ENCODE results near the gene ZGLP1. TPM values are rescaled to one million over a fixed set of nuclear protein-coding genes. Genes with fewer than 3 reads are reported as not detected.

Gene ZGLP1
- total and polyA plus RNA-seq, 2 of the 13 experiments (the other 11 are each of a cell fraction or from before 2014, with no cell fraction given): 2.4 to 3.0 TPM

DNA sequence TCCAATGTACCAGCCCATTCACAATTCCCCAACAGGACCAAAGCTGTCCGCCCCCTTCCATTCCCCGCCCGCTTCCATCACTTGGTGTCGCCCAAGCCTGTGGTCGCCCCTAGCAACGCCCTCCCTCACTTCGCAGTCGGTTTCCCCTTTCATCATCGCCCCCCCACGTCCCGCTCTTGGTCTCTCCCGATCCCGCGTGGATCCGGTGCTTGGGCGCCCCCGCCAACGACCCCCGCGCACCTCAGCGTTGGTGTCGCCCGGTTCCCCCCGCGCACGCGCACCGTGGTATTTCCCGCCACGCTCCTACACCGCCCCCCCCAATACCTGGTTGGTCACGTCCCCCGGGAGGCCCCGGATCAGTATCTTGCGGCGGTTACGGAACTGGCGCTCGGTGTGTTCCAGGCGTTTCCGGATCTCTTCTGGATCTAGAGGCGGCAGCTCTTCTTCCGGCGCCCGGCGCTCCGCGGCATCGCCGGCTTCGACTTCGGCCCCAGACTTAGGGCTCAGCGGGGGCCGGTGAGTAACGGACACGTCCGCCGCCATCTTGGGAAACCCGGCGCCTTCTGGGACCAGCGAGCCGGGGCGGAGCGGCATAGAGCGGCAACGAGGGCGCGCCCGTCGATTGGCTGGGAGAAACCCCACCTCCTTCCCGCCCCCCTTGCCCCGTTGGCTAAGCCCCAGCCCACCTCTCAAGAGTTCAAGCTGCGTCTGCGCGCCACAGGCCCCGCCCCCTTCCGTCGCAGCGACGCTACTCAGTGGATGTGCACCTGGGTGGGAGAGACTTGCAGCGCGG lies 23.5 kb upstream of the ZGLP1 start, which contains the start of gene RAVER1 (continued):
- TF ChIP-seq ZNF549 (CRISPR knock-in tag; IDR thresholded peaks at IDR 0.05) (no peak), AGO2 (optimal IDR thresholded peaks at IDR 0.05; ENCODE audit: low read depth, low read length) (peak; percentile 90), SIN3B (IDR thresholded peaks at IDR 0.05; ENCODE audit: low read length) (peak; percentile 54; the same call in 1 of the 2 replicates), ZFP1 (CRISPR knock-in tag; IDR thresholded peaks at IDR 0.05) (0 out of 2 replicates have a peak, but pooled peaks have one; percentile 64), SRF (IDR thresholded peaks at IDR 0.05; ENCODE audit: low read depth, low read length) (no peak), ZNF570 (CRISPR knock-in tag; IDR thresholded peaks at IDR 0.05; ENCODE audit: borderline replicate concordance) (no peak), REXO4 (CRISPR knock-in tag; IDR thresholded peaks at IDR 0.05; ENCODE audit: borderline replicate concordance) (no peak), KDM5A (IDR thresholded peaks at IDR 0.05; ENCODE audit: borderline replicate concordance, low read length) (peak; percentile 79; the same call in 1 of the 2 replicates), RBFOX2 (IDR thresholded peaks at IDR 0.05; ENCODE audit: low read depth, low read length) (peak; percentile 98), RFXAP (CRISPR knock-in tag; IDR thresholded peaks at IDR 0.05; ENCODE audit: borderline replicate concordance) (peak; percentile 63; the same call in 1 of the 2 replicates), TP53 (CRISPR knock-in tag; conservative IDR thresholded peaks at IDR 0.05) (no peak), ZNF3 (CRISPR knock-in tag; IDR thresholded peaks at IDR 0.05) (no peak), ZNF468 (CRISPR knock-in tag; IDR thresholded peaks at IDR 0.05) (no peak), ZNF331 (CRISPR knock-in tag; IDR thresholded peaks at IDR 0.05) (no peak), ZNF792 (CRISPR knock-in tag; IDR thresholded peaks at IDR 0.05) (no peak), SP2 (CRISPR knock-in tag; IDR thresholded peaks at IDR 0.05) (peak; percentile 60; the same call in 1 of the 2 replicates), SMARCC2 (IDR thresholded peaks at IDR 0.05) (no peak), REPIN1 (CRISPR knock-in tag; IDR thresholded peaks at IDR 0.05; ENCODE audit: borderline replicate concordance, low read depth) (no peak), KLF11 (CRISPR knock-in tag; IDR thresholded peaks at IDR 0.05) (peak; percentile 91; the same call in 1 of the 2 replicates), RBM39 (IDR thresholded peaks at IDR 0.05; ENCODE audit: low read depth, low read length, poor library complexity, severe bottlenecking) (peak; percentile 86), ZNF619 (CRISPR knock-in tag; IDR thresholded peaks at IDR 0.05) (peak; percentile 21; the same call in 1 of the 2 replicates), GABPB1 (CRISPR knock-in tag; IDR thresholded peaks at IDR 0.05) (peak; percentile 85), NR2C2 (CRISPR knock-in tag; IDR thresholded peaks at IDR 0.05; ENCODE audit: borderline replicate concordance) (peak; percentile 64; the same call in 1 of the 2 replicates), ZFP90 (CRISPR knock-in tag; IDR thresholded peaks at IDR 0.05; ENCODE audit: borderline replicate concordance) (0 out of 2 replicates have a peak, but pooled peaks have one; percentile 38), KDM3A (CRISPR knock-in tag; IDR thresholded peaks at IDR 0.05; ENCODE audit: low read depth) (peak; percentile 54; the same call in 1 of the 2 replicates), NPAS2 (CRISPR knock-in tag; IDR thresholded peaks at IDR 0.05; ENCODE audit: borderline replicate concordance) (no peak)
- TF ChIP-seq, protein P1, sequence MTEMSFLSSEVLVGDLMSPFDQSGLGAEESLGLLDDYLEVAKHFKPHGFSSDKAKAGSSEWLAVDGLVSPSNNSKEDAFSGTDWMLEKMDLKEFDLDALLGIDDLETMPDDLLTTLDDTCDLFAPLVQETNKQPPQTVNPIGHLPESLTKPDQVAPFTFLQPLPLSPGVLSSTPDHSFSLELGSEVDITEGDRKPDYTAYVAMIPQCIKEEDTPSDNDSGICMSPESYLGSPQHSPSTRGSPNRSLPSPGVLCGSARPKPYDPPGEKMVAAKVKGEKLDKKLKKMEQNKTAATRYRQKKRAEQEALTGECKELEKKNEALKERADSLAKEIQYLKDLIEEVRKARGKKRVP (CRISPR knock-in tag; IDR thresholded peaks at IDR 0.05): peak in 1 of 2 experiments; percentile 28; a peak in 1 of 4 replicates
- TF ChIP-seq, protein P2, sequence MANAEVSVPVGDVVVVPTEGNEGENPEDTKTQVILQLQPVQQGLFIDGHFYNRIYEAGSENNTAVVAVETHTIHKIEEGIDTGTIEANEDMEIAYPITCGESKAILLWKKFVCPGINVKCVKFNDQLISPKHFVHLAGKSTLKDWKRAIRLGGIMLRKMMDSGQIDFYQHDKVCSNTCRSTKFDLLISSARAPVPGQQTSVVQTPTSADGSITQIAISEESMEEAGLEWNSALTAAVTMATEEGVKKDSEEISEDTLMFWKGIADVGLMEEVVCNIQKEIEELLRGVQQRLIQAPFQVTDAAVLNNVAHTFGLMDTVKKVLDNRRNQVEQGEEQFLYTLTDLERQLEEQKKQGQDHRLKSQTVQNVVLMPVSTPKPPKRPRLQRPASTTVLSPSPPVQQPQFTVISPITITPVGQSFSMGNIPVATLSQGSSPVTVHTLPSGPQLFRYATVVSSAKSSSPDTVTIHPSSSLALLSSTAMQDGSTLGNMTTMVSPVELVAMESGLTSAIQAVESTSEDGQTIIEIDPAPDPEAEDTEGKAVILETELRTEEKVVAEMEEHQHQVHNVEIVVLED (CRISPR knock-in tag; IDR thresholded peaks at IDR 0.05; ENCODE audit: borderline replicate concordance): peak; percentile 89
- TF ChIP-seq, protein P3, sequence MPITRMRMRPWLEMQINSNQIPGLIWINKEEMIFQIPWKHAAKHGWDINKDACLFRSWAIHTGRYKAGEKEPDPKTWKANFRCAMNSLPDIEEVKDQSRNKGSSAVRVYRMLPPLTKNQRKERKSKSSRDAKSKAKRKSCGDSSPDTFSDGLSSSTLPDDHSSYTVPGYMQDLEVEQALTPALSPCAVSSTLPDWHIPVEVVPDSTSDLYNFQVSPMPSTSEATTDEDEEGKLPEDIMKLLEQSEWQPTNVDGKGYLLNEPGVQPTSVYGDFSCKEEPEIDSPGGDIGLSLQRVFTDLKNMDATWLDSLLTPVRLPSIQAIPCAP (CRISPR knock-in tag; IDR thresholded peaks at IDR 0.05; ENCODE audit: low read depth): no peak

All from HepG2 (cell line).